Measurements from ENCODE around the gene KIF16B. TPM values are rescaled to one million over a fixed set of nuclear protein-coding genes. Genes with fewer than 3 reads are reported as not detected.
"Not testable (repeated sequence)": the region's sequence is repeated elsewhere in the genome, so short reads cannot be mapped to it uniquely, and the experiment has no call there.

The KIF16B gene
- total RNA-seq, 2 donors from 2014 or later, result 6.9 to 9.8 TPM

DNA sequence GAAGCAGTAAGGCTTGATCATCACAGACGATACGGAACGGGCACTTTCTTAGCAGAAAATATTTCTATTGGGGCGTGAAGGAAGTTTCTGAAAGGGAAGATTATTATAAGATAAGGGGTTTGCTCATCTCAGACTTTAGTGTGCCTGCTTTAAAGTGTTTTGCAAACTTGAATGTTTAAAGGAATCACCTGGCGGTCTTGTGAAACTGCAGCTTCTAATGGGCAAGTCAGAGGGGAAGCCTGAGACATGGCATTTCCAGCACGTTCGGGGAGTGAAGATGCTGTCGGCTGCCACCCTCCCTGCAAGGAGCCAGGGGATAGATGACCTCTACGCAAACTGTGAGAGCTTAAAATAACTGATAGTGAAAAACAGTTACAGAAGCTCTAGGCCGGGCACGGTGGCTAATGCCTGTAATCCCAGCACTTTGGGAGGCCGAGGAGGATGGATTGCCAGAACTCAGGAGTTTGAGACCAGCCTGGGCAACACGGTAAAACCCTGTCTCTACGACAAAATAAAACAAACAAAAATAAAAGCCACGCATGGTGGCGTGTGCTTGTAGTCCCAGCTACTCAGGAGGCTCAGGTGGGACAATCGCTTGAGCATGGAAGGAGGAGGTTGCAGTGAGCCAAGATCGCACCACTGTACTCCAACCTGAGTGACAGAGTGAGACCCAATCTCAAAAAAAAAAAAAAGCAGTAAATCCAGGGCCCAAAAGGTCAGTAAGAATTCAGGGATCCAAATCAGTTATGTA is 2.3 kb upstream of the KIF16B start:
- H3K27me3 Mint-ChIP-seq, result no peaks in the 10 kb centered on the region
- ATAC-seq (replicated peaks), result no peak
- peaks cover 13% of the 10 kb centered on the region for H3K4me1 Mint-ChIP-seq
- H3K27ac Mint-ChIP-seq, result peak overlapping the region; percentile 92
- peak overlapping the region; percentile 98 for H3K4me3 Mint-ChIP-seq
- no peaks in the 10 kb centered on the region for H3K36me3 Mint-ChIP-seq (ENCODE audit: low read depth)
- H3K9me3 Mint-ChIP-seq, result no peaks in the 10 kb centered on the region

DNA sequence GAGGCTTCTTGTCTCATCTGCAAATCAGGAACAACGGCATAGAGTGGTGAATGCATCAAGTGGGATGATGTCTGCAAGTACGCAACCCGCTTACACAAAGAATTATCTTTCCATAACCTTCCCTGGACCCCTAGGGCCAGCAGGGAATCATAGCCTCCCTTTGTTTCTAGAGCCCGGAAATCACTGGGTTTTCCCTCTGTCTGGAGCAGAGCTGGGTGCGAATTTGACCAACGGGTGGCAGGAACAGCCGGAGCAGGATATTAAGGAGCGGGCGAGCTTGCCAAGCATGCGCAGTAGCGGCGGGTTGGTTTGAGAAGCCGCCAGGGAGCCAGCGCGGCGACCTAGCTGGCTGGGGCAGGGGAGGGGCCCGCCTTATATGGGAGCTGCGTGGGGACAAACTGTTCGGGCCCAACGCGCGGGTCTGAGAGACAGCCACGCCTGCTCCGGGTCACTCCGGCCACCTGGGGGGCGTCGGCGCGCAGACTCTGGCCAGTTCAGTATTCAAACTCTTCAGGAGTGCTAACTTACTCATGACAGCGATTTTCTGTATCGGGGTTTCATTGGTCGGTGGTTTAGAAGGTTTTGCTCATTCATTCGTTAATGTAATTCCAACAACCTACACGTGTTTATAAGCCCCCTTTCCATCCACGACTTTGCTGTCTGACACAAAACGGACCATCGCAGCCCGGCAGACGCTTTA is 1.6 kb upstream of the KIF16B start:
- H3K27ac Mint-ChIP-seq, result peak overlapping the region; percentile 92
- no peaks in the 10 kb centered on the region for H3K27me3 Mint-ChIP-seq
- peaks cover 14% of the 10 kb centered on the region for H3K4me1 Mint-ChIP-seq
- peak; percentile 74 for ATAC-seq (replicated peaks)
- peak overlapping the region; percentile 98 for H3K4me3 Mint-ChIP-seq
- no peaks in the 10 kb centered on the region for H3K36me3 Mint-ChIP-seq (ENCODE audit: low read depth)
- no peaks in the 10 kb centered on the region for H3K9me3 Mint-ChIP-seq

- ATAC-seq (replicated peaks), result no peak
- H3K9me3 Mint-ChIP-seq, result no peaks in the 10 kb centered on the region
- peaks cover 14% of the 10 kb centered on the region for H3K4me1 Mint-ChIP-seq
- no peak overlapping the region for H3K27ac Mint-ChIP-seq
- no peaks in the 10 kb centered on the region for H3K27me3 Mint-ChIP-seq
- no peak overlapping the region for H3K4me3 Mint-ChIP-seq
- no peaks in the 10 kb centered on the region for H3K36me3 Mint-ChIP-seq (ENCODE audit: low read depth)
These were observed 1.9 kb downstream of the KIF16B start for GRCh38 chr20:16571333-16571732.

GRCh38 chr20:16569246-16570153 is 3.7 kb downstream of the KIF16B start:
- Mint-ChIP-seq H3K4me1 (peaks cover 17% of the 10 kb centered on the region), H3K36me3 (ENCODE audit: low read depth) (no peaks in the 10 kb centered on the region), H3K9me3 (no peaks in the 10 kb centered on the region), H3K27me3 (no peaks in the 10 kb centered on the region), H3K27ac (no peak overlapping the region), H3K4me3 (no peak overlapping the region)
- ATAC-seq (replicated peaks), result no peak

GRCh38 chr20:16566080-16566479 is 7.2 kb downstream of the KIF16B start:
- Mint-ChIP-seq H3K36me3 (ENCODE audit: low read depth) (no peaks in the 10 kb centered on the region), H3K4me3 (no peak overlapping the region), H3K27ac (no peak overlapping the region), H3K27me3 (no peaks in the 10 kb centered on the region), H3K9me3 (no peaks in the 10 kb centered on the region), H3K4me1 (peaks cover 23% of the 10 kb centered on the region)
- ATAC-seq (replicated peaks), result no peak

DNA sequence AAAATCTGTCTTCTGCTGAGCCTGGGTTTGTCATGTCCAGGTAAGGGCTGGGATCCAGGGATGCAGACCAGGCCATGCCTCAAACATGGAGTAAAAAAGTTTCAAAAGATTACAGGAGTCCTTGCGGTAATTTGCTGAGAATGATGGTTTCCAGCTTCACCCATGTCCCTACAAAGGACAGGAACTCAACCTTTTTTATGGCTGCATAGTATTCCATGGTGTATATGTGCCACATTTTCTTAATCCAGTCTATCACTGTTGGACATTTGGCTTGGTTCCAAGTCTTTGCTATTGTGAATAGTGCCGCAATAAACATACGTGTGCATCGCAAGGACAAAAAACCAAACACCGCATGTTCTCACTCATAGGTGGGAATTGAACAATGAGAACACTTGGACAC is 9.2 kb downstream of the KIF16B start:
- H3K27me3 Mint-ChIP-seq; H3K4me3 Mint-ChIP-seq; H3K27ac Mint-ChIP-seq; H3K36me3 Mint-ChIP-seq (ENCODE audit: low read depth); ATAC-seq (replicated peaks); H3K9me3 Mint-ChIP-seq: not testable (repeated sequence)
- peaks cover 16% of the 10 kb centered on the region for H3K4me1 Mint-ChIP-seq

- H3K4me1 Mint-ChIP-seq, result peaks cover 16% of the 10 kb centered on the region
- peak overlapping the region; percentile 6 for H3K27ac Mint-ChIP-seq
- no peaks in the 10 kb centered on the region for H3K9me3 Mint-ChIP-seq
- H3K4me3 Mint-ChIP-seq, result no peak overlapping the region
- no peaks in the 10 kb centered on the region for H3K36me3 Mint-ChIP-seq (ENCODE audit: low read depth)
- H3K27me3 Mint-ChIP-seq, result no peaks in the 10 kb centered on the region
- ATAC-seq (replicated peaks), result no peak
These were observed 10.0 kb downstream of the KIF16B start for GRCh38 chr20:16563066-16563806.

DNA sequence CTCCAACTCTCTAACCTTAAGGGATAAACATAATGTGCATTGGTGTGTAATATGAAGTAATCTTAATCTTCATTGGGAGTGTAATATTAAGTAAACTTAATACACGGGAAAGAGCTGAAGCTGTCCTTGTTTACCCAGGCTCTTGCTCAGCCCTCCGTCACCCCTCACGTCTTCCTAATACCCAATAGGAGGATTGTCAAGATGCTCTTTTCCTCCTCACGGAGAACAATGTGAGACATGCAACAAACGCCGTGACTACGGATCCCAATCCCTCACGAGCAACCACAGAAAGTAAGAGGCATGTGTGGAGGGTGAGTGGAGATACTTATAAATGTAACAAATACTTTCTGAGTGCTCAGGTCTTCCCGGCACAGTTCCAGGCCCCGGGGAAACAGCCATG is 11.0 kb downstream of the KIF16B start:
- Mint-ChIP-seq H3K4me1 (peaks cover 16% of the 10 kb centered on the region), H3K27me3 (no peaks in the 10 kb centered on the region), H3K27ac (no peak overlapping the region), H3K4me3 (no peak overlapping the region), H3K36me3 (ENCODE audit: low read depth) (no peaks in the 10 kb centered on the region), H3K9me3 (no peaks in the 10 kb centered on the region)
- no peak for ATAC-seq (replicated peaks)

DNA sequence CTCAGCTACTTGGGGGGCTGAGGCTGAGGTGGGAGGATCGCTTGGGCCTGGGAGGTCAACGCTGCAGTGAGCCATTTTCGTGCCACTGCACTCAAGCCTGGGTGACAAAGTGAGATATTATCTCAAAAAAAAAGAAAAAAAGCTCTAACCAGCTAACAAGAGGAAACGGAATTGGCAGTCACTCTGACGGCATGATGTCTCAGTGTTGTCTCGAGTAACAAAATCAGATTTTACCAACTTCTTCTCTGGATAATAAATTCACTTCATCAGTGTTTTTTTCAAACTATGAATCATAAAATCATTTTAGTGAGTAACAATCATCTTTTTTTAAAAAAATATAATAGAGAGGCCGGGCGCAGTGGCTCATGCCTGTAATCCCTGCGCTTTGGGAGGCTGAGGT is 12.6 kb downstream of the KIF16B start:
- Mint-ChIP-seq H3K36me3 (ENCODE audit: low read depth) (no peaks in the 10 kb centered on the region), H3K4me1 (peaks cover 13% of the 10 kb centered on the region), H3K9me3 (no peaks in the 10 kb centered on the region), H3K27me3 (no peaks in the 10 kb centered on the region), H3K4me3 (no peak overlapping the region), H3K27ac (no peak overlapping the region)
- ATAC-seq (replicated peaks), result no peak

- no peaks in the 10 kb centered on the region for H3K9me3 Mint-ChIP-seq
- H3K27ac Mint-ChIP-seq, result no peak overlapping the region
- no peaks in the 10 kb centered on the region for H3K36me3 Mint-ChIP-seq (ENCODE audit: low read depth)
- ATAC-seq (replicated peaks), result no peak
- H3K4me1 Mint-ChIP-seq, result peaks cover 9% of the 10 kb centered on the region
- no peaks in the 10 kb centered on the region for H3K27me3 Mint-ChIP-seq
- no peak overlapping the region for H3K4me3 Mint-ChIP-seq
These were observed 13.0 kb downstream of the KIF16B start for GRCh38 chr20:16560216-16560615.

DNA sequence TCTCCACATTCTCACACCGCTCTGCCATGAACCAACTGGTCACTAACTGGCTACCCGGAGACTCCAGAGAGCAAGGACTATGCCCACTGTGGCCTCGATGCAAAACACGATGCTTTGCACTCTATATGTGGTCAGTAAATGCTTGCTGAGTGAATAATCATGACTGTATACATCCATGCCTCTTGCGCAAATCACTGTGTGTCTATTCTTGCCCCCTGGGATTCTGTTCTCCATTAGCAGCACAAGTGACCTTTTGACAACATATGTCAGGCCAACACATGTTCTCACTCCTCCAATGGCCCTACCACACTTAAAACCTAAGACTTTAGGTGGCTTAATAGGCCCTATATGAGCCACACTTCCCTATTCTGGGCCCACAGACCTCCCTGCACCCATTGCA is 16.9 kb downstream of the KIF16B start:
- ATAC-seq (replicated peaks), result no peak
- no peaks in the 10 kb centered on the region for H3K36me3 Mint-ChIP-seq (ENCODE audit: low read depth)
- no peaks in the 10 kb centered on the region for H3K27me3 Mint-ChIP-seq
- H3K27ac Mint-ChIP-seq, result no peak overlapping the region
- H3K4me3 Mint-ChIP-seq, result no peak overlapping the region
- no peaks in the 10 kb centered on the region for H3K4me1 Mint-ChIP-seq
- no peaks in the 10 kb centered on the region for H3K9me3 Mint-ChIP-seq

GRCh38 chr20:16555754-16556153 is 17.5 kb downstream of the KIF16B start:
- Mint-ChIP-seq H3K36me3 (ENCODE audit: low read depth) (no peaks in the 10 kb centered on the region), H3K9me3 (no peaks in the 10 kb centered on the region), H3K4me3 (no peak overlapping the region), H3K27ac (no peak overlapping the region), H3K27me3 (no peaks in the 10 kb centered on the region), H3K4me1 (no peaks in the 10 kb centered on the region)
- no peak for ATAC-seq (replicated peaks)

GRCh38 chr20:16554766-16555543 is 18.3 kb downstream of the KIF16B start:
- no peak for ATAC-seq (replicated peaks)
- Mint-ChIP-seq H3K4me1 (no peaks in the 10 kb centered on the region), H3K27ac (no peak overlapping the region), H3K4me3 (no peak overlapping the region), H3K9me3 (no peaks in the 10 kb centered on the region), H3K36me3 (ENCODE audit: low read depth) (no peaks in the 10 kb centered on the region), H3K27me3 (no peaks in the 10 kb centered on the region)

All from activated T-helper 17 cell treated with anti-CD3 and anti-CD28 coated beads, Interleukin-2, amount 50 U/mL, for 72 hours (primary cell).